Endothelial cell of umbilical vein (primary cell): ENCODE data around the gene CTIF. TPM values are rescaled to one million over a fixed set of nuclear protein-coding genes. Genes with fewer than 3 reads are reported as not detected.

ENCODE experiments used
- BruUV-seq: library from RNA; stranded (reverse); fragments of 400-500 nt; replicated peaks from 2 replicates; lab custom pipeline; 2021; lab: Mats Ljungman, UMichigan
- CTCF ChIA-PET: fragments of 300-600, 350-600 bp; sonication (Branson Sonifier 250); formaldehyde crosslinking; loops from one replicate; lab custom pipeline; 2021; ENCODE audit warnings: antibody characterized with exemption, inconsistent platforms; lab: Charles Lee
- POLR2A ChIA-PET: fragments of 300-600, 350-600 bp; sonication (Branson Sonifier 250); formaldehyde crosslinking; loops from one replicate; lab custom pipeline; 2021; ENCODE audit warnings: antibody characterized with exemption, inconsistent platforms; lab: Charles Lee
- DNase-seq: peaks from one replicate; pipeline ENCODE4 v3.0.0-alpha.2; 2011; ENCODE audit warnings: low read depth, low spot score
- FAIRE-seq: peaks from 2 replicates; lab custom pipeline; 2011; peaks lifted over from hg19 to GRCh38; lab: Jason Lieb, UNC
- H2AFZ ChIP-seq: 2 replicates; pipeline ENCODE4 v1.6.0; 2012; ENCODE audit warnings: low read depth, low read length, control low read depth, inconsistent platforms
- H3K27ac ChIP-seq: 2 replicates; pipeline ENCODE4 v1.5.1; 2011; ENCODE audit warnings: low read depth, mild to moderate bottlenecking, control low read depth, low read length, moderate library complexity; ENCODE audit not compliant: insufficient read depth
- H3K27me3 ChIP-seq, 2 experiments: 2 replicates each; pipeline versions ENCODE4 v1.6.0 to v1.6.1; 2011; ENCODE audit warnings: low read length in 2 of 2, mixed read lengths in 1 of 2; ENCODE audit not compliant: control insufficient read depth in 2 of 2, insufficient read depth in 2 of 2
- H3K36me3 ChIP-seq, 2 experiments: 2 replicates in 1 of 2; 3 replicates in 1 of 2; pipeline ENCODE4 v1.5.1; 2011; ENCODE audit warnings: low read length in 2 of 2, mild to moderate bottlenecking in 1 of 2, moderate library complexity in 1 of 2; ENCODE audit not compliant: control insufficient read depth in 2 of 2, insufficient read depth in 2 of 2; ENCODE audit errors: extremely low read depth in 1 of 2
- H3K4me1 ChIP-seq: 3 replicates; pipeline ENCODE4 v1.5.1; 2011; ENCODE audit warnings: mild to moderate bottlenecking, low read length; ENCODE audit not compliant: control insufficient read depth, insufficient read depth; ENCODE audit errors: extremely low read depth
- H3K4me2 ChIP-seq: 2 replicates; pipeline ENCODE4 v1.6.1; 2011; ENCODE audit warnings: low read length, control low read depth, mixed read lengths; ENCODE audit not compliant: insufficient read depth
- H3K4me3 ChIP-seq, 3 experiments: fragments of 200-600 bp in 1 of 3; sonication (generic), shearing (Covaris generic) in 1 of 3; replicated peaks in 1 of 3; 2 replicates each; pipeline ENCODE4 v1.5.1; 2011 to 2016; ENCODE audit warnings: control low read depth in 3 of 3, low read length in 3 of 3, mild to moderate bottlenecking in 2 of 3, inconsistent platforms in 1 of 3, low read depth in 1 of 3, moderate library complexity in 1 of 3; ENCODE audit not compliant: insufficient read depth in 1 of 3
- H3K79me2 ChIP-seq: 2 replicates; pipeline ENCODE4 v1.6.0; 2012; ENCODE audit warnings: low read length, inconsistent platforms; ENCODE audit not compliant: control insufficient read depth, insufficient read depth
- H3K9ac ChIP-seq: replicated peaks from 2 replicates; pipeline ENCODE3; 2011; ENCODE audit warnings: low read length, control low read depth; ENCODE audit not compliant: insufficient read depth; ENCODE audit errors: extremely low read depth
- H3K9me1 ChIP-seq: replicated peaks from 3 replicates; pipeline ENCODE4 v1.6.0; 2011; ENCODE audit warnings: mild to moderate bottlenecking, low read length; ENCODE audit not compliant: control insufficient read depth, insufficient read depth; ENCODE audit errors: extremely low read depth
- H3K9me3 ChIP-seq: replicated peaks from 2 replicates; pipeline ENCODE4 v1.5.1; 2012; ENCODE audit warnings: low read length, inconsistent platforms; ENCODE audit not compliant: control insufficient read depth, insufficient read depth
- H4K20me1 ChIP-seq: replicated peaks from 2 replicates; pipeline ENCODE3; 2011; ENCODE audit warnings: mild to moderate bottlenecking, low read length; ENCODE audit not compliant: control insufficient read depth, insufficient read depth; ENCODE audit errors: extremely low read depth
- CTCF ChIP-seq, 2 donors: IDR thresholded peaks; 1 replicate in 1 of 2; 2 replicates in 1 of 2; pipeline ENCODE4 v1.5.1; 2011; ENCODE audit warnings: low read length in 2 of 2, mild to moderate bottlenecking in 2 of 2, moderate library complexity in 2 of 2, control low read depth in 1 of 2, inconsistent platforms in 1 of 2, low read depth in 1 of 2; ENCODE audit not compliant: insufficient read depth in 1 of 2; ENCODE audit errors: extremely low read depth in 1 of 2
- EZH2 ChIP-seq: IDR thresholded peaks from 2 replicates; pipeline ENCODE4 v1.6.1; 2012; ENCODE audit warnings: borderline replicate concordance, low read depth, mild to moderate bottlenecking, moderate library complexity, low read length, inconsistent platforms; ENCODE audit not compliant: severe bottlenecking
- GATA2 ChIP-seq: IDR thresholded peaks from 2 replicates; pipeline ENCODE4 v1.7.0; 2011; ENCODE audit warnings: low read depth, mild to moderate bottlenecking, moderate library complexity, mixed read lengths, low read length; ENCODE audit not compliant: insufficient read length, insufficient read depth
- MAX ChIP-seq: IDR thresholded peaks from 2 replicates; pipeline ENCODE4 v1.6.1; 2011; ENCODE audit not compliant: insufficient read depth, insufficient read length
- POLR2AphosphoS5 ChIP-seq: IDR thresholded peaks from 2 replicates; pipeline ENCODE4 v1.6.1; 2012; ENCODE audit warnings: low read depth, mild to moderate bottlenecking, control low read depth, low read length, moderate library complexity; ENCODE audit not compliant: insufficient read depth
- dilution Hi-C: fragments of 300-500 bp; cut with MboI; formaldehyde crosslinking; loops from one replicate; pipeline ENCODE4 v1.15.0; 2019; ENCODE audit warnings: low sequenced_read_pairs; ENCODE audit not compliant: extremely low pct_ligation_motif_present
- intact Hi-C: fragments of 100-400 bp; cut with micrococcal nuclease; formaldehyde crosslinking; loops from one replicate; pipeline ENCODE4 v1.10.0; 2022
- polyA plus RNA-seq, 4 experiments: library from polyadenylated mRNA; depleted of rRNA in 3 of 4; stranded (reverse) in 3 of 4; unstranded in 1 of 4; fragments of >200 nt; gene quantifications; 2 replicates each; pipeline versions ENCODE4 v1.2.1 to v1.2.3, GENCODE V29; 2011 to 2012; ENCODE audit warnings: missing spikeins in 1 of 4
- total RNA-seq: library from RNA; stranded (reverse); gene quantifications from 2 replicates; pipeline ENCODE4 v1.2.3, GENCODE V29; 2021

The CTIF gene
- total and polyA plus RNA-seq, 2 donors (not counting 3 experiments of a cell fraction or from before 2014, with no cell fraction given) = 20.9 to 57.7 TPM

- BruUV-seq = no TSS peak
- H3K4me3 ChIP-seq = no peak overlapping the region
Observed at GRCh38 chr18:48884771-48885170, 345.9 kb downstream of the CTIF start.

More at GRCh38 chr18:48884771-48885170, 345.9 kb downstream of the CTIF start:
- Histone ChIP-seq H3K9ac (no peak overlapping the region), H3K27ac (no peak overlapping the region), H3K4me1 (peaks cover 3% of the 10 kb centered on the region), H3K79me2 (no peaks in the 10 kb centered on the region), H3K9me1 (no peaks in the 10 kb centered on the region), H3K36me3 (no peaks in the 10 kb centered on the region), H3K27me3 (no peaks in the 10 kb centered on the region), H3K9me3 (no peaks in the 10 kb centered on the region), H3K4me2 (no peak overlapping the region), H2AFZ (no peak overlapping the region), H4K20me1 (no peaks in the 10 kb centered on the region)
- POLR2A ChIA-PET = no interaction called here
- FAIRE-seq = no peak
- CTCF ChIA-PET = no interaction called here
- dilution Hi-C loops (no loop called here), intact Hi-C loops (no loop called here)
- TF ChIP-seq MAX = no peak
- TF ChIP-seq EZH2 = no peak
- TF ChIP-seq GATA2 = no peak
- TF ChIP-seq POLR2AphosphoS5 = no peak
- TF ChIP-seq CTCF (IDR thresholded peaks at IDR 0.05; ENCODE audit: extremely low read depth in 1 of 2, insufficient read depth in 1 of 2, low read depth in 1 of 2, low read length in 2 of 2) = no peak
- no peak for DNase-seq
